ENCODE data around the gene NMB. TPM values are rescaled to one million over a fixed set of nuclear protein-coding genes. Genes with fewer than 3 reads are reported as not detected.

The NMB gene
- 11.5 and 12.4 TPM in 2 replicates for total RNA-seq (2021)
- long read RNA-seq, partial matches to known transcripts, result 1 of 7 reads
- long read RNA-seq, other reads (novel, unspliced or antisense), result 2 of 7 reads

DNA sequence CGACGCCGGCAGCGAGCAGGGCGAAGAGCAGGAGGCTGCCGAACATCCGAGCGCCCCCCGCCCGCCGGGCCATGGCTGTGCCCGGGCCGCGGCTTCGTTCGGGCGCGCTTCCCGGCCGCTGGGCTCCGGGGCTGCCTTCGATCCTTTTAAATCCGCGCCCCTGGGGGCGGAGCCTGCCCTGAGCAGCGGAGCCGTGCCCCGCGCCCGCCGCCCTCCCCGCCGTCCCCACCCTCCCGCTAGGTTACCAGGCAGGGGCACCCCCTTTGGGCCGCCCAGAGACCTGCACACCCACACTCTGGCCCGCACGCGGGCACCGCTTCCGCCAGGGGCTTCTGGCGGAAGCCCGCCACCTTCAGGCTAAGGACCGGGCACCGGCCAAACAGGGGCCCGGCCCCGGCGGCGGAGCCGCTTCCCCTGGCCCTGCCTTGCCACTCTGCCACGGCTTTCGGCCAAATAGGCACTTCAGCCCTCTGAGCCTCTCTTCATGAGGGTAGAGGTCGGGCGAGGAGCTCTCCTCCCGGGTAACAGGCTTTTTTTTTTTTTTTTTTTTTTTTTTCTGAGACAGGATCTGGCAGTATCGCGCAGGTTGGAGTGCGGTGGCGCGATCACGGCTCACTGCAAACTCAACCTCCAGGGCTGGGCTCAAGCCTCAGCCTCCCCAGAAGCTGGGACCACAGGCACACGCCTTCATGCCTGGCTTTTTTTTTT, at the start of gene NMB:
Gene NMB, minus strand, starts transcription at position 120 of the 708 bp plus-strand sequence. Its CDS starts 47 bp downstream, at position 73.
- H2AFZ ChIP-seq (ENCODE audit: low read length), result no peak within 1 kb of the TSS

More for the DNA sequence above, at the start of gene NMB:
- H4K5ac ChIP-seq (ENCODE audit: insufficient read length, low read depth, low read length), result no peak within 1 kb of the TSS
- no peak within 1 kb of the TSS for H3K18ac ChIP-seq (ENCODE audit: insufficient read length, low read depth, low read length)
- peak within 1 kb of the TSS; percentile 68 to 77 for H3K4me3 Mint-ChIP-seq
- no peak within 1 kb of the TSS for H4K8ac ChIP-seq (replicated peaks; ENCODE audit: insufficient read length, low read depth, low read length)
- no CpG with 5 or more reads among the region's 61 CpGs for WGBS (ENCODE audit: extremely low coverage, insufficient read length, low lambda C conversion rate)
- peak within 1 kb of the TSS in 1 of 3 experiments; percentile 73; a peak in 1 of 7 replicates for H3K27ac Mint-ChIP-seq
- H3K79me2 ChIP-seq (ENCODE audit: insufficient read depth, low read length), result no peaks in the 10 kb centered on the region
- no peak within 1 kb of the TSS for H2BK5ac ChIP-seq (ENCODE audit: insufficient read length, low read length)
- H3K9me3 ChIP-seq (ENCODE audit: control insufficient read depth, low read depth, low read length), result no peaks in the 10 kb centered on the region
- H3K36me3 Mint-ChIP-seq (ENCODE audit: insufficient read depth in 1 of 3, low read depth in 3 of 3), result peaks cover 0 to 8% (median 0%) of the 10 kb centered on the region in 3 experiments; a peak in 5 of 7 replicates
- H3T11ph ChIP-seq (ENCODE audit: low read length), result no peak within 1 kb of the TSS
- no peaks in the 10 kb centered on the region; the same call in 1 of the 2 replicates for H3K27me3 ChIP-seq (ENCODE audit: insufficient read depth, low read length)
- peaks cover 12% of the 10 kb centered on the region for H3K23me2 ChIP-seq (ENCODE audit: insufficient read length, low read depth, low read length, poor library complexity, severe bottlenecking)
- H3K23ac ChIP-seq (ENCODE audit: insufficient read length, low read depth, low read length), result no peak within 1 kb of the TSS
- H4K20me1 ChIP-seq (ENCODE audit: control insufficient read depth, insufficient read depth, insufficient read length), result no peaks in the 10 kb centered on the region
- DNase-seq, result peak; percentile 95
- TF ChIP-seq, protein P1, sequence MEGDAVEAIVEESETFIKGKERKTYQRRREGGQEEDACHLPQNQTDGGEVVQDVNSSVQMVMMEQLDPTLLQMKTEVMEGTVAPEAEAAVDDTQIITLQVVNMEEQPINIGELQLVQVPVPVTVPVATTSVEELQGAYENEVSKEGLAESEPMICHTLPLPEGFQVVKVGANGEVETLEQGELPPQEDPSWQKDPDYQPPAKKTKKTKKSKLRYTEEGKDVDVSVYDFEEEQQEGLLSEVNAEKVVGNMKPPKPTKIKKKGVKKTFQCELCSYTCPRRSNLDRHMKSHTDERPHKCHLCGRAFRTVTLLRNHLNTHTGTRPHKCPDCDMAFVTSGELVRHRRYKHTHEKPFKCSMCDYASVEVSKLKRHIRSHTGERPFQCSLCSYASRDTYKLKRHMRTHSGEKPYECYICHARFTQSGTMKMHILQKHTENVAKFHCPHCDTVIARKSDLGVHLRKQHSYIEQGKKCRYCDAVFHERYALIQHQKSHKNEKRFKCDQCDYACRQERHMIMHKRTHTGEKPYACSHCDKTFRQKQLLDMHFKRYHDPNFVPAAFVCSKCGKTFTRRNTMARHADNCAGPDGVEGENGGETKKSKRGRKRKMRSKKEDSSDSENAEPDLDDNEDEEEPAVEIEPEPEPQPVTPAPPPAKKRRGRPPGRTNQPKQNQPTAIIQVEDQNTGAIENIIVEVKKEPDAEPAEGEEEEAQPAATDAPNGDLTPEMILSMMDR (conservative IDR thresholded peaks at IDR 0.05), result peak; percentile 81
- peaks cover 27% of the 10 kb centered on the region for H3K27me3 Mint-ChIP-seq (ENCODE audit: low read depth)
- H2BK12ac ChIP-seq (ENCODE audit: insufficient read length, low read depth, low read length), result no peak within 1 kb of the TSS
- H2BK120ac ChIP-seq (ENCODE audit: low read depth, low read length, poor library complexity, severe bottlenecking), result no peak within 1 kb of the TSS
- no peak within 1 kb of the TSS for H3K4ac ChIP-seq (ENCODE audit: low read depth, low read length)
- no peaks in the 10 kb centered on the region; a peak in 1 of 5 replicates for H3K9me3 Mint-ChIP-seq
- no peak within 1 kb of the TSS for H2BK15ac ChIP-seq (ENCODE audit: low read depth, low read length)
- no peak within 1 kb of the TSS; the same call in 1 of the 2 replicates for H3K14ac ChIP-seq (ENCODE audit: insufficient read depth, low read length)
- H3K79me1 ChIP-seq (ENCODE audit: insufficient read depth, low read depth, low read length, poor library complexity, severe bottlenecking), result no peaks in the 10 kb centered on the region
- H3K4me2 ChIP-seq (ENCODE audit: insufficient read depth, insufficient read length, low read length), result peak within 1 kb of the TSS; percentile 58
- H3K9ac ChIP-seq (ENCODE audit: extremely low read depth, insufficient read length, low read length), result no peak within 1 kb of the TSS
- H3K27ac ChIP-seq (ENCODE audit: insufficient read length, low read depth, low read length), result no peak within 1 kb of the TSS
- peaks cover 29 to 32% of the 10 kb centered on the region in 2 experiments for H3K4me1 Mint-ChIP-seq
- H3K4me1 ChIP-seq (ENCODE audit: insufficient read depth, low read length), result peaks cover 3% of the 10 kb centered on the region; the same call in 1 of the 2 replicates
- H2BK20ac ChIP-seq (ENCODE audit: low read depth, low read length, poor library complexity, severe bottlenecking), result no peak within 1 kb of the TSS
- H3K56ac ChIP-seq (ENCODE audit: insufficient read length, low read depth, low read length), result no peak within 1 kb of the TSS
- H2AK5ac ChIP-seq (ENCODE audit: insufficient read length, low read length), result no peak within 1 kb of the TSS
- H4K91ac ChIP-seq (ENCODE audit: insufficient read length, low read depth, low read length), result no peak within 1 kb of the TSS

Measured in H9 (cell line).